A673 (cell line): Measurements from ENCODE around the gene ABHD6. TPM values are rescaled to one million over a fixed set of nuclear protein-coding genes. Genes with fewer than 3 reads are reported as not detected.
"Not testable (repeated sequence)": the region's sequence is repeated elsewhere in the genome, so short reads cannot be mapped to it uniquely, and the experiment has no call there.

Experiments used
- BruUV-seq: library from RNA; stranded (reverse); fragments of 400-500 nt; replicated peaks from 2 replicates; lab custom pipeline; 2021; lab: Mats Ljungman, UMichigan
- CTCF ChIA-PET: fragments of 300-600 bp; sonication (Branson Sonifier 250); formaldehyde crosslinking; loops from one replicate; lab custom pipeline; 2022; ENCODE audit warnings: antibody characterized with exemption; lab: Charles Lee
- POLR2A ChIA-PET: fragments of 300-600 bp; sonication (Branson Sonifier 250); formaldehyde crosslinking; loops from one replicate; lab custom pipeline; 2022; ENCODE audit warnings: antibody characterized with exemption; ENCODE audit not compliant: low non-redundant PET; lab: Charles Lee
- DNase-seq: peaks from one replicate; pipeline ENCODE4 v3.0.0-alpha.2; 2015; ENCODE audit warnings: low spot score
- H3K27ac ChIP-seq: fragments of 200-600 bp; sonication (generic); 2 replicates; pipeline ENCODE4 v1.5.1; 2016; ENCODE audit warnings: mixed run types, low read depth, mild to moderate bottlenecking, mixed read lengths, antibody characterized with exemption, low read length; ENCODE audit not compliant: poor library complexity, severe bottlenecking
- H3K27me3 ChIP-seq: fragments of 200-600 bp; sonication (generic); replicated peaks from 2 replicates; pipeline ENCODE4 v1.6.1; 2017; ENCODE audit warnings: mixed run types, low read depth, mild to moderate bottlenecking, mixed read lengths, antibody characterized with exemption, low read length; ENCODE audit not compliant: insufficient read depth, poor library complexity
- H3K36me3 ChIP-seq: fragments of 200-600 bp; sonication (generic); 2 replicates; pipeline ENCODE4 v1.6.1; 2016; ENCODE audit warnings: mixed run types, mild to moderate bottlenecking, mixed read lengths, antibody characterized with exemption, low read length; ENCODE audit not compliant: insufficient read depth, poor library complexity, severe bottlenecking
- H3K4me1 ChIP-seq: fragments of 200-600 bp; sonication (generic); 2 replicates; pipeline ENCODE4 v1.6.1; 2017; ENCODE audit warnings: mixed run types, mild to moderate bottlenecking, mixed read lengths, antibody characterized with exemption, low read length; ENCODE audit not compliant: insufficient read depth, poor library complexity, severe bottlenecking
- H3K4me3 ChIP-seq: fragments of 200-600 bp; sonication (generic); 2 replicates; pipeline ENCODE4 v1.5.1; 2016; ENCODE audit warnings: low read depth, mixed run types, mild to moderate bottlenecking, mixed read lengths, low read length; ENCODE audit not compliant: poor library complexity, severe bottlenecking
- H3K9me3 ChIP-seq: fragments of 200-600 bp; sonication (generic); 2 replicates; pipeline ENCODE4 v1.6.1; 2016; ENCODE audit warnings: mixed run types, low read depth, mild to moderate bottlenecking, mixed read lengths, antibody characterized with exemption, low read length; ENCODE audit not compliant: poor library complexity, severe bottlenecking
- EZH2 ChIP-seq: fragments of 200-600 bp; sonication (generic); IDR thresholded peaks from 2 replicates; pipeline ENCODE4 v1.6.1; 2017; ENCODE audit warnings: borderline replicate concordance, low read depth, mild to moderate bottlenecking, mixed read lengths, antibody characterized with exemption, low read length; ENCODE audit not compliant: poor library complexity, severe bottlenecking
- intact Hi-C: fragments of 100-400 bp; cut with micrococcal nuclease; formaldehyde crosslinking; loops from one replicate; pipeline ENCODE4 v1.10.0; 2022; ENCODE audit not compliant: unreplicated experiment
- total RNA-seq: library from RNA; stranded (reverse); gene quantifications from 2 replicates; pipeline ENCODE4 v1.2.3, GENCODE V29; 2021
- TF ChIP-seq, protein P1 (sequence below): fragments of 300-800, 200-600 bp; sonication (generic); conservative IDR thresholded peaks from 2 replicates; pipeline ENCODE4 v1.5.1; 2017; ENCODE audit warnings: low read depth, mild to moderate bottlenecking, antibody characterized with exemption, low read length, moderate library complexity, mixed read lengths

The ABHD6 gene
- total RNA-seq, 1 experiment from 2014 or later: 155 TPM

- H3K36me3 ChIP-seq: no peaks in the 10 kb centered on the region
- H3K4me1 ChIP-seq: no peaks in the 10 kb centered on the region
- TF ChIP-seq, protein P1, sequence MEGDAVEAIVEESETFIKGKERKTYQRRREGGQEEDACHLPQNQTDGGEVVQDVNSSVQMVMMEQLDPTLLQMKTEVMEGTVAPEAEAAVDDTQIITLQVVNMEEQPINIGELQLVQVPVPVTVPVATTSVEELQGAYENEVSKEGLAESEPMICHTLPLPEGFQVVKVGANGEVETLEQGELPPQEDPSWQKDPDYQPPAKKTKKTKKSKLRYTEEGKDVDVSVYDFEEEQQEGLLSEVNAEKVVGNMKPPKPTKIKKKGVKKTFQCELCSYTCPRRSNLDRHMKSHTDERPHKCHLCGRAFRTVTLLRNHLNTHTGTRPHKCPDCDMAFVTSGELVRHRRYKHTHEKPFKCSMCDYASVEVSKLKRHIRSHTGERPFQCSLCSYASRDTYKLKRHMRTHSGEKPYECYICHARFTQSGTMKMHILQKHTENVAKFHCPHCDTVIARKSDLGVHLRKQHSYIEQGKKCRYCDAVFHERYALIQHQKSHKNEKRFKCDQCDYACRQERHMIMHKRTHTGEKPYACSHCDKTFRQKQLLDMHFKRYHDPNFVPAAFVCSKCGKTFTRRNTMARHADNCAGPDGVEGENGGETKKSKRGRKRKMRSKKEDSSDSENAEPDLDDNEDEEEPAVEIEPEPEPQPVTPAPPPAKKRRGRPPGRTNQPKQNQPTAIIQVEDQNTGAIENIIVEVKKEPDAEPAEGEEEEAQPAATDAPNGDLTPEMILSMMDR: no peak
- no peak for TF ChIP-seq EZH2
- CTCF ChIA-PET: no interaction called here
- no peaks in the 10 kb centered on the region for H3K9me3 ChIP-seq
- POLR2A ChIA-PET: no interaction called here
- H3K27me3 ChIP-seq: no peaks in the 10 kb centered on the region
- intact Hi-C loops: no loop called here
- H3K4me3 ChIP-seq: no peak overlapping the region
- no TSS peak for BruUV-seq
- H3K27ac ChIP-seq: no peak overlapping the region
- DNase-seq: no peak
These were observed 15.3 kb upstream of the ABHD6 start for GRCh38 chr3:58222161-58222724.

DNA sequence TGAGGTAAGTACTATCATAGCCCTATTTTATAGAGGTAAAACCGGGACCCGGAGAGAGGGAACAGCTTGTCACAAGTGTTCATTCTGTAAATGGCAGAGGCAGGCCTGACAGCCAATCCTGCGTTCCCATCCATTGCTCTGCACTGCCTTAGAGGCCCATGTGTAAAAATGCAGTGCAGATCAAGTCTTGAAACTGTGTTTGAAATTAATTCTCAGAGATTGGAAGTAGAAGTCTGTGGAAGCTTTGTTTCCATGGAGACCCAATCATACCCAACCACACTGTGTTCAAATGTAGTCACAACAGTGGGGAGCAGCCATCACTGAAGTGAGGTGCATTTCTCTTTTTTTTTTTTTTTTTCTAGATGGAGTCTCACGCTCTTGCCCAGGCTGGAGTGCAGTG lies 13.7 kb upstream of the ABHD6 start:
- BruUV-seq: no TSS peak
- Histone ChIP-seq H3K36me3 (no peaks in the 10 kb centered on the region), H3K27ac (no peak overlapping the region), H3K4me3 (no peak overlapping the region), H3K9me3 (no peaks in the 10 kb centered on the region), H3K4me1 (no peaks in the 10 kb centered on the region), H3K27me3 (no peaks in the 10 kb centered on the region)
- ChIA-PET POLR2A (no interaction called here), CTCF (interaction anchor here (0.5 kb wide), 1 partner anchor 344 kb away, joined by 3 read pairs; no protein-coding TSS in a partner anchor)
- intact Hi-C loops: no loop called here
- TF ChIP-seq, protein P1: no peak
- TF ChIP-seq EZH2: no peak
- DNase-seq: no peak

- peaks cover 28% of the 10 kb centered on the region for H3K4me1 ChIP-seq
- CTCF ChIA-PET, H3K27me3 ChIP-seq, intact Hi-C loops, H3K36me3 ChIP-seq, DNase-seq, H3K9me3 ChIP-seq, H3K4me3 ChIP-seq, BruUV-seq: not testable (repeated sequence)
- POLR2A ChIA-PET: interaction anchor here (0.7 kb wide), 1 partner anchor 1069 kb away, joined by 3 read pairs; no protein-coding TSS in a partner anchor
- peak overlapping the region; percentile 63 for H3K27ac ChIP-seq
These were observed 9.7 kb upstream of the ABHD6 start for GRCh38 chr3:58227933-58228332.
